HG03575 (cell line): ENCODE data around the gene NKAIN2.
"Not testable (repeated sequence)": the region's sequence is repeated elsewhere in the genome, so short reads cannot be mapped to it uniquely, and the experiment has no call there.

Experiments
- ATAC-seq: cut with Tn5 transposase; IDR thresholded peaks from one replicate; pipeline ENCODE4 v1.9.1; 2021; ENCODE audit not compliant: unreplicated experiment, insufficient number of reproducible peaks, low FRiP score; ENCODE audit errors: extremely low read depth

NKAIN2 gene

DNA sequence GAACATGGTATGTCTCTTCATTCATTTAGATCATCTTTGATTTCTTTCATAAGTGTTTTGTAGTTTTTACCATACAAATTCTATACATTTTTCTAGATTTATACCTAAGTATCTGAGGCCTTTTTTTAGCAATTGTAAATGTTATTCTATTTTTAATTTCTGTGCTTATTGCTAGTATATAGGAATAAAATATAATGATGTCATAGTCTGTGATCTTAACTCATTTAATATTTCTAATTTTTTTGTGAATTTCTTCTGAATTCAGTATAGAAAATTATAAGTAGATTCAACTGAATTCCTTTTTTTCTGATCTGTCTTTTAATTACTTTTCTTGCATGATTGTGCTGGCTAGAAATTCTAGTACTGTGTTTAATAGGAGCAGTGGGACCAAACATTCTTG is 520.6 kb downstream of the NKAIN2 start:
- ATAC-seq, result no peak

DNA sequence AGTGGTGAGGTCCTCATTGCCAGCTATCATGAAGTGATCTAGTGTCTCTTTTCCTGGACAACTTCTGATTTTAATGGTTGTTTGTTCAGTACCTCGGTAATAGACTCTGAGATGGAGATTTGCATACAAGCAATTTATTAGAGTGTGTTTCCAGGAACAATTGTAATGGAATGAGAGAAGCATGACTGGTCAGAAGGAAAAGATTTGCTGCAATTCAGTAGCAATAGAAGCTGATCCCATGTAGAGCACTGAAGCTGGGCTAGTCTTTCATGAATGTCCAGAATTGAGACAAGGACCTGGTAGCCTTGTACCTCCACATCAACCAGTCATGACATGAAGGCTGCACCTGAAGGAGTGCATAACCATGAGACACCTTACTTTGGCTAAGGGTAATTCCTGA is 526.5 kb downstream of the NKAIN2 start:
- ATAC-seq, result no peak

DNA sequence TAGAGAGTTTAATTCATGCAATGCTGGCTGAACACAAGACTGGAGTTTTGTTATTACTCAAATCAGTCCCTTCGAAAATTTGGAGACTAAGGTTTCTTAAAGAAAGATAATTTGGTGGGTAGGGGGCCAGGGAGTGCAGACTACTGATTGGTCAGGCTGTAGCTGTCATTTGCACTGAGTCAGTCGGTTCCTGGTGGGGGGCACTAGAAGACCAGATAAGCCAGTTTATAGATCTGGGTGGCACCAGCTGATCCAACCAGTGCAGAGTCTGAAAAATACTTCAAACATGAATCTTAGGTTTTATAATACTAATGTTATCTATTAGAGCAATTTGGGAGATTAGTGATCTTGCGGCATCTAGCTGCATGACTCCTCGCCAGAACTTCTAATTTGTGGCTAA is 530.7 kb downstream of the NKAIN2 start:
- ATAC-seq, result no peak

DNA sequence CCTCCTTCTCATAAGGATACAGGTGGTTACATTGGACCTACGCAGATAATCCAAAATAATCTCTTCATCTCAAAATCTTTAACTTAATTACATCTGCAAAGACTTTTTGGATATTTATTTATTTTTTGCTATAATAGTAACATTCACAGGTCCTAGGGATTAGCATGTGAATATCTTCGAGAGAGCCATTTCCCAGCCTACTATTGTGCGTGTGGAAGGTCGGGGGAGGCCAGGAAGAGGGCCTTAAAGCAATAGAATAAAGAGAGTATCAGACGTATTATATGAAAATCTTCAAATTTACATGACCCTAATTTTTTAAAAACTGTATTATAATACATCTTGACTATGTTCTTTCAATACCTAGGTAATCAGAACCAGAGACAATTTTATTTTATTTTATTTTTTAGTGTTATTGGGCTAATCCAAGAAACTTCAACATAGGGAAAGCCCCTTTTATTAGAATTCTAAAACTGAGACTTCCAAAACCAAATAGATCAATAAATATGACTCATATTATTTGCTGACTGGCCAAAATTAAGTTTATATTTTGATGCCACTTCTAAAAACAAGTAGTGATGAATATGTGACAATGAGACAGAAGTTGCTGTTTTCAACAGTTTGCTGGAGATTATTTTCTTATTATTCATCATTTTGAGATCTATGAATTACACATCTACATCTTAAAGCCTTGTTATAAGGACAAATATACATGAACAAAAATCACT is 536.1 kb downstream of the NKAIN2 start:
- ATAC-seq, result no peak

DNA sequence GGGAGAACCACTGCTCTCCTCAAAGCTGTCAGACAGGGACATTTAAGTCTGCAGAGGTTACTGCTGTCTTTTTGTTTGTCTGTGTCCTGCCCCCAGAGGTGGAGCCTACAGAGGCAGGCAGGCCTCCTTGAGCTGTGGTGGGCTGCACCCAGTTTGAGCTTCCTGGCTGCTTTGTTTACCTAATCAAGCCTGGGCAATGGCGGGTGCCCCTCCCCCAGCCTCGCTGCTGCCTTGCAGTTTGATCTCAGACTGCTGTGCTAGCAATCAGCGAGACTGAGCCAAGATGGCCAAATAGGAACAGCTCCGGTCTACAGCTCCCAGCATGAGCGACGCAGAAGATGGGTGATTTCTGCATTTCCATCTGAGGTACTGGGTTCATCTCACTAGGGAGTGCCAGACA is 544.7 kb downstream of the NKAIN2 start:
- ATAC-seq, result not testable (repeated sequence)

DNA sequence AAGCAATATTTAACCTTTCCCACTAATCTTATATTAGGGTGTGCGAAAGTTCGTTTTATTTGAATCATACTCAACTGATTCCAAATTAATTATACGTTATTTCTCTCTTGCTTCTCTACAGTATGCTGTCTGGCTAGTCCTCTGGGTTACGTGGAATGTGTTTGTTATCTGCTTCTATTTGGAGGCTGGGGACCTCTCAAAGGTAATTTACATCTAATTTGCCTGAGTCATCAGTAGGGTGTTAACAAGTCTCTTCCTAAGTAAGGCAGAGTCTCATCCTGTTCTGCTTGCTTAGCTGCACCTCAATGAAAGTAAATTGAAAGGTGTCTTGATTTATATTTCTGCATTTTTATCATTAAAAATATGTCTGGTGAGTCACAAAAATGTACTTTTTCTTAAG is 551.5 kb downstream of the NKAIN2 start:
- ATAC-seq, result no peak

DNA sequence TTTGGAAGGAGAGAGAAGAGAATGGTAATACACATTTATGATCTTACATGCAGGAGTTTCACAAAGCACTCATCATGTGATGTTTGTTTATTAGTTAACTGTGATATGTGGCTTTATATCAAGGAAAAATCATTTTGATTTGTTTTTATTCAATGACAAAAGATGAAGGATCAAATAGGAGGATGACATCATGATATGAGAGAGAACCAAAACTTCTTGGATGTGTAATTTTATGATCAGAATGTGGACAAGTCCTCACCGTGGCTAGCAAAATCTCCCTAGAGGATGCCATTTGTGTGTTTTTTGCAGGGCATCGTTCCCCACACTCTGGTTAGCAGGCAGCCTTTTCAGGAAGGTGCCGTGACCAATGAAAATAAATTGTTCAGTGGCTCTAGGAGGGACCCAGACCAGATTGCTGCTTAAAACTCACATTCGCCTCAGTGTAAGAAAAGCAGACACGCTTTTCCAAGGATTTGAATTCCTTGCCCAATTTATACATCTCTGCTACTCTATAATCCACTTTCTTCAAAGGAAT is 552.7 kb downstream of the NKAIN2 start:
- no peak for ATAC-seq

DNA sequence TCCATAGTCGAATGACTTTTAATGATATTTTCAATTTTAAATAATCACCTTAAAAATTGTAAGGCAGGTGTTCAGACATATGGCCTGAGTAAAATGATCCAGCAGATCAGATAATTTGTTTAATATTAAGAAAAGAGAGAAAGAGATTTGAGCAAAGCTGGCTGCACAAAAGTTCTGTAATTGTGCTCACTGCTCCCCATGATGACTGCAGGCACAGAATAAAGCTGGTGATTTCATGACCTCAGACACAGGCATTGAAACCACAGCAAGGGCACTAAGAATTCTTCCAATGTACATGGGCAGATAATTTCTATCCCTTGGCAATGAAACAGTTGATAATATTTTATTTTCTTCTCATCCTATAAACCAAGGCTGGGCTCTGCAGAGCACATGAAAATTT is 553.1 kb downstream of the NKAIN2 start:
- no peak for ATAC-seq

DNA sequence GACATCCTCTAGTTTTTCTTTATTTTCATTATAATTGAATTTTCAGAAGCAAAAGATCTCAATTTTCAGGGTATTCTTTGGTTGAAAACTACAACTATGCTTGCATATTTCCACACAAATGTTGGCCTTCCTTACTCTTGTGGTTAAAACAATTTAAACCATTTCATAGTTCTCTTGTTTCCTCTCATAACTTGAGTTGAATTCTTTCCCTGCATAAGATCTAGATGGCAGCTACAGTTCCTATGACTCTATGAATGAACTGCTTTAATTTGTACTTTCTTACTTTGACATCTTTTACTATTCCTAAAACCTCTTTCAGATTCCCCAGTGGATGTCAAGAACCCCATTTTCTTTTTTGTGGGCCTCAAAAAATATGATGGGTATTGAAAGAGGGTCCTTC is 564.5 kb downstream of the NKAIN2 start:
- no peak for ATAC-seq

DNA sequence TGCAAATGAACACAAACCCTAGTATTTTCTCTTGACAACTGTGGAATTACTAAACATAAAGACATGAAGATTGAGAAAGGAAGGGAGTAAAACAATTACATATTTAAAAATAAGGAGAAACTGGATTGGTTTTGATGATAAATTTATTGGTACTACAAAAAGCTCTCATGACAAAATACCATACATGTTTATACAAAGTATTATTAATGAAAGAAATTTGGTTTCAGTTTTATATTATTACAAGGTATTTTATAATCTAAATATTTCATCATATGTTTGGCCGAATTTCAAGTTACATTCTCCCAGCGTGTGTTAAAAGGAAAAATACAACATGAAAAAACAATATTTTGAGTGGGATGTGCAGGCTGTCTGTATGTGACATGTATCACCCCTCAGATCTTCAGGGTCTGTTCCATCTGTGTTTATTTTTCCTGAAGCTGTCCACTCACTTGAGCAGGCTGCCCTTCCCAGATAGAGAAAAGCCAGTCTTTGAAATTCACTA is 568.4 kb downstream of the NKAIN2 start:
- no peak for ATAC-seq

DNA sequence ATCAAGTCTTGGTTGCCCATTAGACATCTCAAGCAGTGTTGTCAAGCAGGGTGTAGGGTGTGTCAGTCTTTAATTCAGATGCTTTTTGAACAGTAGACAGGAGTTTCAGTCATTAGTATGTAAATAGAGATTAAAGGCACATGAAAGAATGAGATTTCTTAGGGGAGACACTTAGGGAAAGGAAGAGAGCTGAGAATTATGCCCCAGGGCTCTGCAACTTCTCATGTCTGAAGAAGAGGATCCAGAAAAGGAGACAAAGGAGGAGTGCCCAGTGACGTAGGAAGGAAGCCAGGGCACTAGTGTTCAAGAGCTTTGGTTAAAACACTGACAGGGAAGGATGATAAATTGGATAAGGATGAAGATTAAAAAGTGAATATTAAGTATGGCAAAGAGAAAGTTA is 569.7 kb downstream of the NKAIN2 start:
- ATAC-seq, result no peak

DNA sequence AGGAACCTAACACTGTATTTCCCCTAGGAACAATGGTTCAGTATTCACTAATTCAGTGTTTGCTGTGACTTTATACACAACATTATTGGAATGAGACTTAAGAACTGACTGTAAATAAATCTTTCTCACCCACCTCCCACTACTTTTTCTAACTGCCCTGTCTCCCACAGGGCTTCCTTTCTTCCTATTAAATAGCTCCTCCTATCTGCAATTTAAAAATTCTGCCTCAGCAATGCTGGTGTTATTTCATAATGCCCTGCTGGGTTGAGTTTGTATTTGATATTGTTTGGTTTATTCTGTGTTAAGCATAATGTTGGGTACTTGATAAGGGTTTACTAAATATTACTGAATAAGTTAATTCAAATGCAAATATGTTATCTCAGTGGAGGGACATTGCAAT is 585.5 kb downstream of the NKAIN2 start:
- ATAC-seq, result no peak

DNA sequence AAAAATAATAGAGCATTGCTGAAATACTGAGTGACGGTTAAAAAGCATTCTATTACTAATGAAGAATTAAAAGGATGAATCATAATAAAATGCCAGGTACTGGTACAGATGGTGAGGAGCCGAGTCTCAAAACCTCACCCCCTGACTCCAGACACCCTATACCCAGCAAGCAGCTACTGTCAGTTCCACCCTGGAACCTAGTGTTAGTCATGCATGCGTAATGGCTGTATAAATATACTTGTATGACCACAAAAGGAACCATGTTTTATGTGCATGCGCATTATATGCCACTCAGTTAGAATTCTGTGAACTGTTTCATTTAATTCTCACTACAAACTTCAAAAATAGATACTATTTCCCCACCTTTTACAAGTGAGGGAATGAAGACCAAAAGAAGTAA is 589.9 kb downstream of the NKAIN2 start:
- ATAC-seq, result no peak

DNA sequence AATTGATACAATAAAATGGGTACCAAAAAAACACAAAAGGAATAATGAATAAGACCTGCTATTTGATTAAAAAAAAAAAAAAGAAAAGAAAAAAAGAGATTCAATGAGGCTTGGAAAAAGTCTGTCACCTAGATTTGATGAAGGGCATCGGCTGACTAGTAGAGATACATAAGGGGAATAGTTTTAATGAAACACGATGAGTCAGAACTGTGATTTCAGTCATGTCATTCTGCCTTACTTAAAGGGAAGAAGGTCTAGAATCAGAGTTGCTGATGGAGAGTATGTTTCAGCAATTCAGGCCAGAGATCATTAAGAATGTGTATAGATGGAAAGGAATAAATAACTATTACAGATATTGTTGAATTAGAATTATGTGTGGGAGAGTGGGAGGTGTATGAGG is 592.7 kb downstream of the NKAIN2 start:
- ATAC-seq, result no peak

DNA sequence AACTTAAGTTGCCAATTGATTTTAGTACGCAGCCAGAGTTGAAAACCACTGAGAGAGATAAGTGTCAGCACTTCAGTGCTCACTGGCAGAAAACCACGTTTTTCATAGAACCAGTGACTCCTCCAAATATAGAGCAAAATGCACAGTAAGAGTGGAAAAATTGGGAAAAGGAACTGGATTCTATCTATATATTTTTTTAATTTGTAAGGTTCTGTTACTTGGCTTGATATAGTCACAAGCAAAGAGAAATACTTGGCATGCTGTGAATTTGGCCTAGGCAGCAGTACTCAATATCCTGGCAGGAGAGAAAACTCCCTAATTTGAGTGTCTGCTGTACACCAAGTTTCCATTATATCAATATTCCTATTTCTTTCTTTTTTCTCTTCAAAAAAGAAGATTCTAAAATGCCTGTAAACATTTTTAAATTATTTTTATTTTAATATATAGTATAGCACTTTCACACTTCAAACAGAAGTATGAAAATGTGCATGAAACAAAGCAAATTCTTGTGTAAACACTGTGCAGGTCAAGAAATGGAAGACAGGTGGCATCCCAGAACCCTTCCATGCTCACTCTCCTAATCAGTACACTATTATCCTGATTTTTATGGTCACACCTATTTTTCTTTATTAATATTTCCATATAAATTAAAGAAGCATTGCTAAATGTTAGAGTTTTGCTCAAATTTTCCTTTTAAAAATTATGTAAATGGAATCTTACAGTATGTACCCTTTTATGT is 596.8 kb downstream of the NKAIN2 start:
- ATAC-seq, result no peak

DNA sequence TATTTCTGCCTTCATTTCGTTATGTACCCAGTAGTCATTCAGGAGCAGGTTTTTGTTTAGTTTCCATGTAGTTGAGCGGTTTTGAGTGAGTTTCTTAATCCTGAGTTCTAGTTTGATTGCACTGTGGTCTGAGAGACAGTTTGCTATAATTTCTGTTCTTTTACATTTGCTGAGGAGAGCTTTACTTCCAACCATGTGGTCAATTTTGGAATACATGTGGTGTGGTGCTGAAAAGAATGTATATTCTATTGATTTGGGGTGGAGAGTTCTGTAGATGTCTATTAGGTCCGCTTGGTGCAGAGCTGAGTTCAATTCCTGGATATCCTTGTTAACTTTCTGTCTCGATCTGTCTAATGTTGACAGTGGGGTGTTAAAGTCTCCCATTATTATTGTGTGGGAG is 606.8 kb downstream of the NKAIN2 start:
- not testable (repeated sequence) for ATAC-seq

DNA sequence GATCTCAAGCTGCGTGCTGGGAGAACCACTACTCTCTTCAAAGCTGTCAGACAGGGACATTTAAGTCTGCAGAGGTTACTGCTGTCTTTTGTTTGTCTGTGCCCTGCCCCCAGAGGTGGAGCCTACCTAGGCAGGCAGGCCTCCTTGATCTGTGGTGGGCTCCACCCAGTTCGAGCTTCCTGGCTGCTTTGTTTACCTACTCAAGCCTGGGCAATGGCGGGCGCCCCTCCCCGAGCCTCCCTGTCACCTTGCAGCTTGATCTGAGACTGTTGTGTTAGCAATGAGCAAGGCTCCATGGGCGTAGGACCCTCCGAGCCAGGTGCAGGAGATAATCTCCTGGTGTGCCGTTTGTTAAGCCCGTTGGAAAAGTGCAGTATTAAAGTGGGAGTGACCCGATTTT is 609.0 kb downstream of the NKAIN2 start:
- not testable (repeated sequence) for ATAC-seq

DNA sequence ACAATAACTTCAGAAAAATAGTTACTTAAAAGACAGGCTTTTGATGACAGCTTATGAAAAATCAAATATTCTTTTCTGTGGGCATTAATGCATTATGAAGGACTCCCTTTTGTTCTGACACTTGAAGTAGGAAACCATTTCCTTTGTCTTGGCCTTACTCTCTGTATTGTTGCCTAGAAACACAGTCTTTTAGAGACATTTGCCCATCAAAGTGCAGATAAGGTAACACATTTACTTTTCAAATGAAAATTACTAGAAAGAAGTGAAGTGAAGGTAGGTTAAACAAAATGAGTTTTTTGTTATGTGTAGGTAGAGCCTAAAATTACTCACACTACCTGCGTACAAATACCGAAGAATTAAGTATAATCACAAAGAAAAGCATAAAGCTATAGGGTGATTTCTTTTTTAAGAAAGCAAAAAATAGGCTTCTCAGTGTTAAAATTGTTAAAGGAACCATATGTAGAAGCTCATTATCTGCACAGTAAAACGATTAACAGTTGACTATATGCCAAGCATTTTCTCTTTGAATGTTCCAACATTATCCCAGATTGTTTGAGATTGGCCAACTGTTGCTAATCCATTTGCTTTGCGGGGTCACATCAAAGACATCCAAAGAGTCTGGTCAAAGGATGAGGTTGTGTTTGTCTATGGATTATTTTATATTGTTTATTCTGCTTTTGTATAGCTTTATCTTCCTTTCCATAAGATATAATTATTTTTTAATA is 616.6 kb downstream of the NKAIN2 start:
- ATAC-seq, result no peak

DNA sequence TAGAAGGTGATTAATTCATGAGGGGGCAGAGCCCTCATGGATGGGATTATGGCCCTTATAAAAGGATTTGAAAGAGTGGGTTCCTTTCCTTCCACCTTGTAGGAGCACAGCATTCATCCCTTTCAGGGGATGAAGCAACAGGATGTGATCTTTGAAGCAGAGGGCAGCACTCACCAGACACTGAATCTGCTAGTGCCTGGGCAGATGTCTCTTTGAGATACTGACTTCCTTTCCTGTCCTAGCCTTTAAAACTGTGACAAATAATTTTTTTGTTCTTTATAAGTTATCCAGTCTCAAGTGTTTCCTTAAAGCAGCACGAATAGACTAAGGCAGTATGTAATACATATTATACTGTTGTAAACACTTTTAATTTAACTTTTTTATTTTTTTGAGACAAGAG is 620.0 kb downstream of the NKAIN2 start:
- no peak for ATAC-seq
